ENCODE results near the gene CCDC137. TPM values are rescaled to one million over a fixed set of nuclear protein-coding genes. Genes with fewer than 3 reads are reported as not detected.

CCDC137 gene
- polyA plus RNA-seq, 3 donors, result 2.4 to 8.8 (median 3.6) TPM

GRCh38 chr17:81665205-81666091, 1.1 kb upstream of the CCDC137 start:
- no peaks in the 10 kb centered on the region for H3K27me3 ChIP-seq (ENCODE audit: control insufficient read depth in 2 of 2, insufficient read depth in 2 of 2, low read length in 2 of 2)
- peaks cover 24 to 30% of the 10 kb centered on the region in 2 donors for H3K4me1 ChIP-seq (ENCODE audit: control insufficient read depth in 1 of 2, insufficient read depth in 2 of 2, low read length in 2 of 2)
- peaks cover 52% of the 10 kb centered on the region for H3K79me2 ChIP-seq (ENCODE audit: insufficient read depth, low read length)
- peak in 2 of 3 donors; percentile 29 to 65 for DNase-seq
- H3K4me2 ChIP-seq (replicated peaks; ENCODE audit: extremely low read depth, low read length, poor library complexity, severe bottlenecking), result peak overlapping the region; percentile 86
- H3K9me3 ChIP-seq (replicated peaks in 1 of 2; ENCODE audit: control insufficient read depth in 1 of 2, insufficient read depth in 1 of 2, low read length in 2 of 2), result no peaks in the 10 kb centered on the region
- H4K20me1 ChIP-seq (ENCODE audit: insufficient read depth, low read length), result no peaks in the 10 kb centered on the region
- peaks cover 0 to 4% (median 0%) of the 10 kb centered on the region in 3 donors for H3K27me3 Mint-ChIP-seq (ENCODE audit: low read depth in 3 of 3)
- peak overlapping the region; percentile 93 for H3K9ac ChIP-seq (ENCODE audit: insufficient read depth, low read length, poor library complexity, severe bottlenecking)
- H2AFZ ChIP-seq (ENCODE audit: insufficient read depth, low read depth, low read length, poor library complexity, severe bottlenecking), result peak overlapping the region; percentile 94
- intact Hi-C loops (cut with micrococcal nuclease), result loop anchor here (1.0 to 5.0 kb wide), 3 partner anchors 18 to 47 kb away; partner anchors contain the start of genes ARL16 (in 1 of the 2), MRPL12 (in 1 of the 2) and SLC25A10 (in 1 of the 2)
- peak overlapping the region; percentile 62 to 97 (median 96) for H3K27ac Mint-ChIP-seq
- H3K4me3 ChIP-seq (replicated peaks in 1 of 3; ENCODE audit: low read depth in 2 of 3, low read length in 3 of 3), result peak overlapping the region; percentile 63 to 91 (median 75)
- peaks cover 11 to 30% of the 10 kb centered on the region in 2 donors for H3K36me3 ChIP-seq (replicated peaks in 1 of 2; ENCODE audit: control insufficient read depth in 1 of 2, insufficient read depth in 2 of 2, low read length in 2 of 2)
- H3K36me3 Mint-ChIP-seq, result peaks cover 21 to 39% of the 10 kb centered on the region in 2 donors
- H3K9me3 Mint-ChIP-seq, result peaks cover 0 to under 1% (median 0%) of the 10 kb centered on the region in 7 donors
- H3K27ac ChIP-seq (ENCODE audit: low read depth in 1 of 2, low read length in 2 of 2), result peak overlapping the region; percentile 76 to 89
- TF ChIP-seq CTCF (IDR thresholded peaks at IDR 0.05), result no peak
- 52% methylated on average over 29 of the region's 30 CpGs for WGBS (ENCODE audit: insufficient coverage)
- peak overlapping the region; percentile 92 to 99 for H3K4me3 Mint-ChIP-seq
- H3K4me1 Mint-ChIP-seq, result peaks cover 24% of the 10 kb centered on the region

- no peaks in the 10 kb centered on the region for H4K20me1 ChIP-seq (ENCODE audit: insufficient read depth, low read length)
- DNase-seq, result peak; percentile 13 to 32 (median 21)
- peak overlapping the region; percentile 94 for H2AFZ ChIP-seq (ENCODE audit: insufficient read depth, low read depth, low read length, poor library complexity, severe bottlenecking)
- H3K27me3 ChIP-seq (ENCODE audit: control insufficient read depth in 2 of 2, insufficient read depth in 2 of 2, low read length in 2 of 2), result no peaks in the 10 kb centered on the region
- H3K79me2 ChIP-seq (ENCODE audit: insufficient read depth, low read length), result peaks cover 53% of the 10 kb centered on the region
- under 1% methylated on average over 16 of the region's 16 CpGs for WGBS (ENCODE audit: insufficient coverage)
- H3K9me3 ChIP-seq (replicated peaks in 1 of 2; ENCODE audit: control insufficient read depth in 1 of 2, insufficient read depth in 1 of 2, low read length in 2 of 2), result no peaks in the 10 kb centered on the region
- peaks cover 15 to 36% of the 10 kb centered on the region in 2 donors for H3K36me3 ChIP-seq (replicated peaks in 1 of 2; ENCODE audit: control insufficient read depth in 1 of 2, insufficient read depth in 2 of 2, low read length in 2 of 2)
- H3K27ac Mint-ChIP-seq, result peak overlapping the region; percentile 62 to 97 (median 96)
- H3K4me2 ChIP-seq (replicated peaks; ENCODE audit: extremely low read depth, low read length, poor library complexity, severe bottlenecking), result peak overlapping the region; percentile 86
- peaks cover 24 to 30% of the 10 kb centered on the region in 2 donors for H3K4me1 ChIP-seq (ENCODE audit: control insufficient read depth in 1 of 2, insufficient read depth in 2 of 2, low read length in 2 of 2)
- intact Hi-C loops (cut with micrococcal nuclease), result loop anchor here (1.0 to 5.0 kb wide), 3 partner anchors 17 to 46 kb away; partner anchors contain the start of genes ARL16 (in 1 of the 2), MRPL12 (in 1 of the 2) and SLC25A10 (in 1 of the 2)
- H3K27ac ChIP-seq (ENCODE audit: low read depth in 1 of 2, low read length in 2 of 2), result peak overlapping the region; percentile 76 to 89
- peaks cover 24% of the 10 kb centered on the region for H3K4me1 Mint-ChIP-seq
- H3K9ac ChIP-seq (ENCODE audit: insufficient read depth, low read length, poor library complexity, severe bottlenecking), result peak overlapping the region; percentile 93
- H3K36me3 Mint-ChIP-seq, result peaks cover 21 to 45% of the 10 kb centered on the region in 2 donors
- H3K27me3 Mint-ChIP-seq (ENCODE audit: low read depth in 3 of 3), result peaks cover 0 to 4% (median 0%) of the 10 kb centered on the region in 3 donors
- TF ChIP-seq CTCF (IDR thresholded peaks at IDR 0.05), result no peak
- no peaks in the 10 kb centered on the region for H3K9me3 Mint-ChIP-seq
- H3K4me3 ChIP-seq (replicated peaks in 1 of 3; ENCODE audit: low read depth in 2 of 3, low read length in 3 of 3), result peak overlapping the region; percentile 63 to 91 (median 75)
- H3K4me3 Mint-ChIP-seq, result peak overlapping the region; percentile 92 to 99
Observed at GRCh38 chr17:81666092-81666341, 520 bp upstream of the CCDC137 start.
